WTC11 (cell line): ENCODE measurements around the gene ILKAP. TPM values are rescaled to one million over a fixed set of nuclear protein-coding genes. Genes with fewer than 3 reads are reported as not detected.

ENCODE experiments used
- ATAC-seq: fragments of 200-7000 bp; cut with Tn5 transposase; 2 replicates; pipeline ENCODE4 v1.10.0; 2021; ENCODE audit warnings: mild to moderate bottlenecking, moderate library complexity
- CTCF ChIA-PET: fragments of 300-600 bp; sonication (Branson Sonifier 250); formaldehyde crosslinking; loops from one replicate; lab custom pipeline; 2021; ENCODE audit warnings: antibody characterized with exemption; lab: Charles Lee
- POLR2A ChIA-PET: fragments of 350-600 bp; sonication (Branson Sonifier 250); formaldehyde crosslinking; loops from one replicate; lab custom pipeline; 2021; ENCODE audit warnings: antibody characterized with exemption; lab: Charles Lee
- DNase-seq: peaks from one replicate; pipeline ENCODE4 v3.0.0; 2021; ENCODE audit warnings: low spot score
- H3K27ac Mint-ChIP-seq: 2 replicates; pipeline ENCODE4 v1.8.0; 2021; ENCODE audit warnings: mixed read lengths
- H3K27me3 Mint-ChIP-seq: 2 replicates; pipeline ENCODE4 v1.8.0; 2021; ENCODE audit warnings: low read depth, mild to moderate bottlenecking, moderate library complexity, mixed read lengths
- H3K36me3 Mint-ChIP-seq: 2 replicates; pipeline ENCODE4 v1.8.0; 2021; ENCODE audit warnings: mixed read lengths
- H3K4me1 Mint-ChIP-seq: 2 replicates; pipeline ENCODE4 v1.8.0; 2022; ENCODE audit warnings: mixed read lengths
- H3K4me3 Mint-ChIP-seq: 2 replicates; pipeline ENCODE4 v1.8.0; 2021; ENCODE audit warnings: mild to moderate bottlenecking, moderate library complexity, mixed read lengths
- H3K9me3 Mint-ChIP-seq: 2 replicates; pipeline ENCODE4 v1.8.0; 2021; ENCODE audit warnings: mixed read lengths
- ATF1 ChIP-seq: sonication (generic); formaldehyde crosslinking; IDR thresholded peaks from 2 replicates; pipeline ENCODE4 v1.8.1; 2023; ENCODE audit warnings: mild to moderate bottlenecking, moderate library complexity, missing genetic modification reagents
- E2F1 ChIP-seq: sonication (generic); formaldehyde crosslinking; IDR thresholded peaks from 2 replicates; pipeline ENCODE4 v1.8.0; 2022; ENCODE audit warnings: mild to moderate bottlenecking, missing genetic modification reagents
- FOXP1 ChIP-seq: sonication (generic); formaldehyde crosslinking; IDR thresholded peaks from 2 replicates; pipeline ENCODE4 v1.8.0; 2022; ENCODE audit warnings: missing genetic modification reagents, mild to moderate bottlenecking, moderate library complexity, borderline replicate concordance
- GABPB1 ChIP-seq: sonication (generic); formaldehyde crosslinking; IDR thresholded peaks from 2 replicates; pipeline ENCODE4 v1.8.1; 2023; ENCODE audit warnings: mild to moderate bottlenecking, missing genetic modification reagents
- MAX ChIP-seq: sonication (generic); formaldehyde crosslinking; IDR thresholded peaks from 2 replicates; pipeline ENCODE4 v1.8.0; 2022; ENCODE audit warnings: mild to moderate bottlenecking, missing genetic modification reagents
- NR3C1 ChIP-seq: sonication (generic); formaldehyde crosslinking; conservative IDR thresholded peaks from 2 replicates; pipeline ENCODE4 v1.8.1; 2023; ENCODE audit warnings: low read depth, mild to moderate bottlenecking, missing genetic modification reagents
- PRRX2 ChIP-seq: fragments of 250-450 bp; sonication (Bioruptor Pico); IDR thresholded peaks from 2 replicates; pipeline ENCODE4 v1.8.0; 2021; ENCODE audit warnings: mild to moderate bottlenecking
- RELA ChIP-seq: sonication (generic); formaldehyde crosslinking; IDR thresholded peaks from 2 replicates; pipeline ENCODE4 v1.8.1; 2022; ENCODE audit warnings: missing genetic modification reagents, mild to moderate bottlenecking, borderline replicate concordance
- SMAD4 ChIP-seq: sonication (generic); formaldehyde crosslinking; IDR thresholded peaks from 2 replicates; pipeline ENCODE4 v1.8.0; 2022; ENCODE audit warnings: mild to moderate bottlenecking, missing genetic modification reagents
- TEAD4 ChIP-seq: sonication (generic); formaldehyde crosslinking; IDR thresholded peaks from 2 replicates; pipeline ENCODE4 v1.8.0; 2022; ENCODE audit warnings: mild to moderate bottlenecking, missing genetic modification reagents
- ZBTB21 ChIP-seq: sonication (generic); formaldehyde crosslinking; IDR thresholded peaks from 2 replicates; pipeline ENCODE4 v1.8.1; 2023; ENCODE audit warnings: mild to moderate bottlenecking, missing genetic modification reagents, borderline replicate concordance
- ZNF121 ChIP-seq: sonication (generic); formaldehyde crosslinking; IDR thresholded peaks from 2 replicates; pipeline ENCODE4 v1.8.0; 2023; ENCODE audit warnings: missing genetic modification reagents
- ZNF138 ChIP-seq: sonication (generic); formaldehyde crosslinking; conservative IDR thresholded peaks from 2 replicates; pipeline ENCODE4 v1.8.1; 2022; ENCODE audit warnings: mild to moderate bottlenecking, moderate library complexity, missing genetic modification reagents
- ZNF219 ChIP-seq: sonication (generic); formaldehyde crosslinking; IDR thresholded peaks from 2 replicates; pipeline ENCODE4 v1.8.0; 2023; ENCODE audit warnings: missing genetic modification reagents, mild to moderate bottlenecking, borderline replicate concordance
- ZNF263 ChIP-seq: sonication (generic); formaldehyde crosslinking; IDR thresholded peaks from 2 replicates; pipeline ENCODE4 v1.8.1; 2022; ENCODE audit warnings: low read depth, mild to moderate bottlenecking, moderate library complexity, missing genetic modification reagents
- ZNF416 ChIP-seq: fragments of 250-450 bp; sonication (Bioruptor Pico); IDR thresholded peaks from 2 replicates; pipeline ENCODE4 v1.9.0; 2021; ENCODE audit warnings: mild to moderate bottlenecking, inconsistent platforms
- ZNF532 ChIP-seq: fragments of 250-450 bp; sonication (Bioruptor Pico); IDR thresholded peaks from 2 replicates; pipeline ENCODE4 v1.9.0; 2021; ENCODE audit warnings: mild to moderate bottlenecking, borderline replicate concordance
- ZSCAN18 ChIP-seq: fragments of 250-450 bp; sonication (Bioruptor Pico); IDR thresholded peaks from 2 replicates; pipeline ENCODE4 v2.1.2; 2022; ENCODE audit warnings: mild to moderate bottlenecking, moderate library complexity
- total RNA-seq: library from RNA; stranded (reverse); gene quantifications from 3 replicates; pipeline ENCODE4 v1.2.3, GENCODE V29; 2021
- TF ChIP-seq, protein P1 (sequence below): sonication (generic); formaldehyde crosslinking; IDR thresholded peaks from 2 replicates; pipeline ENCODE4 v1.8.0; 2022; ENCODE audit warnings: missing genetic modification reagents
- TF ChIP-seq, protein P2 (sequence below): fragments of 200-600 bp; IDR thresholded peaks from 2 replicates; pipeline ENCODE4 v1.8.0; 2022; ENCODE audit warnings: antibody characterized with exemption

Gene ILKAP
- total RNA-seq, 1 experiment from 2014 or later, result 32.7 TPM

GRCh38 chr2:238244151-238244550 lies 40.7 kb upstream of the ILKAP start (continued):
- TF ChIP-seq ZSCAN18 (CRISPR knock-in tag) (no peak), TEAD4 (CRISPR knock-in tag) (no peak), E2F1 (no peak), ZNF263 (CRISPR knock-in tag) (no peak), NR3C1 (CRISPR knock-in tag) (no peak), ZBTB21 (CRISPR knock-in tag) (no peak)

GRCh38 chr2:238243496-238244076 lies 40.1 kb upstream of the ILKAP start:
- peaks cover 17% of the 10 kb centered on the region for H3K27me3 Mint-ChIP-seq
- H3K4me3 Mint-ChIP-seq, result no peak overlapping the region
- peaks cover 16% of the 10 kb centered on the region for H3K4me1 Mint-ChIP-seq
- CTCF ChIA-PET, result interaction anchor here (0.8 to 2.4 kb wide), 6 partner anchors 12 to 41 kb away, joined by 3 to 28 read pairs (median 6); no protein-coding TSS in a partner anchor
- no peaks in the 10 kb centered on the region for H3K9me3 Mint-ChIP-seq
- no peak for ATAC-seq
- no peak overlapping the region for H3K27ac Mint-ChIP-seq
- no peak for DNase-seq
- POLR2A ChIA-PET, result no interaction called here
- peaks cover 5% of the 10 kb centered on the region; the same call in 1 of the 2 replicates for H3K36me3 Mint-ChIP-seq
- TF ChIP-seq NR3C1 (CRISPR knock-in tag) (no peak), ZNF219 (no peak), RELA (CRISPR knock-in tag) (no peak), ATF1 (CRISPR knock-in tag) (no peak), E2F1 (no peak), ZNF121 (CRISPR knock-in tag) (no peak), ZNF532 (CRISPR knock-in tag) (no peak), FOXP1 (CRISPR knock-in tag) (no peak), ZNF138 (CRISPR knock-in tag) (no peak), GABPB1 (no peak), SMAD4 (CRISPR knock-in tag) (no peak), MAX (CRISPR knock-in tag) (no peak), ZNF416 (CRISPR knock-in tag) (no peak), PRRX2 (CRISPR knock-in tag) (no peak), TEAD4 (CRISPR knock-in tag) (no peak)
- TF ChIP-seq, protein P1, sequence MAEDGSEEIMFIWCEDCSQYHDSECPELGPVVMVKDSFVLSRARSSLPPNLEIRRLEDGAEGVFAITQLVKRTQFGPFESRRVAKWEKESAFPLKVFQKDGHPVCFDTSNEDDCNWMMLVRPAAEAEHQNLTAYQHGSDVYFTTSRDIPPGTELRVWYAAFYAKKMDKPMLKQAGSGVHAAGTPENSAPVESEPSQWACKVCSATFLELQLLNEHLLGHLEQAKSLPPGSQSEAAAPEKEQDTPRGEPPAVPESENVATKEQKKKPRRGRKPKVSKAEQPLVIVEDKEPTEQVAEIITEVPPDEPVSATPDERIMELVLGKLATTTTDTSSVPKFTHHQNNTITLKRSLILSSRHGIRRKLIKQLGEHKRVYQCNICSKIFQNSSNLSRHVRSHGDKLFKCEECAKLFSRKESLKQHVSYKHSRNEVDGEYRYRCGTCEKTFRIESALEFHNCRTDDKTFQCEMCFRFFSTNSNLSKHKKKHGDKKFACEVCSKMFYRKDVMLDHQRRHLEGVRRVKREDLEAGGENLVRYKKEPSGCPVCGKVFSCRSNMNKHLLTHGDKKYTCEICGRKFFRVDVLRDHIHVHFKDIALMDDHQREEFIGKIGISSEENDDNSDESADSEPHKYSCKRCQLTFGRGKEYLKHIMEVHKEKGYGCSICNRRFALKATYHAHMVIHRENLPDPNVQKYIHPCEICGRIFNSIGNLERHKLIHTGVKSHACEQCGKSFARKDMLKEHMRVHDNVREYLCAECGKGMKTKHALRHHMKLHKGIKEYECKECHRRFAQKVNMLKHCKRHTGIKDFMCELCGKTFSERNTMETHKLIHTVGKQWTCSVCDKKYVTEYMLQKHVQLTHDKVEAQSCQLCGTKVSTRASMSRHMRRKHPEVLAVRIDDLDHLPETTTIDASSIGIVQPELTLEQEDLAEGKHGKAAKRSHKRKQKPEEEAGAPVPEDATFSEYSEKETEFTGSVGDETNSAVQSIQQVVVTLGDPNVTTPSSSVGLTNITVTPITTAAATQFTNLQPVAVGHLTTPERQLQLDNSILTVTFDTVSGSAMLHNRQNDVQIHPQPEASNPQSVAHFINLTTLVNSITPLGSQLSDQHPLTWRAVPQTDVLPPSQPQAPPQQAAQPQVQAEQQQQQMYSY (CRISPR knock-in tag), result no peak
- TF ChIP-seq, protein P2, sequence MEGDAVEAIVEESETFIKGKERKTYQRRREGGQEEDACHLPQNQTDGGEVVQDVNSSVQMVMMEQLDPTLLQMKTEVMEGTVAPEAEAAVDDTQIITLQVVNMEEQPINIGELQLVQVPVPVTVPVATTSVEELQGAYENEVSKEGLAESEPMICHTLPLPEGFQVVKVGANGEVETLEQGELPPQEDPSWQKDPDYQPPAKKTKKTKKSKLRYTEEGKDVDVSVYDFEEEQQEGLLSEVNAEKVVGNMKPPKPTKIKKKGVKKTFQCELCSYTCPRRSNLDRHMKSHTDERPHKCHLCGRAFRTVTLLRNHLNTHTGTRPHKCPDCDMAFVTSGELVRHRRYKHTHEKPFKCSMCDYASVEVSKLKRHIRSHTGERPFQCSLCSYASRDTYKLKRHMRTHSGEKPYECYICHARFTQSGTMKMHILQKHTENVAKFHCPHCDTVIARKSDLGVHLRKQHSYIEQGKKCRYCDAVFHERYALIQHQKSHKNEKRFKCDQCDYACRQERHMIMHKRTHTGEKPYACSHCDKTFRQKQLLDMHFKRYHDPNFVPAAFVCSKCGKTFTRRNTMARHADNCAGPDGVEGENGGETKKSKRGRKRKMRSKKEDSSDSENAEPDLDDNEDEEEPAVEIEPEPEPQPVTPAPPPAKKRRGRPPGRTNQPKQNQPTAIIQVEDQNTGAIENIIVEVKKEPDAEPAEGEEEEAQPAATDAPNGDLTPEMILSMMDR, result no peak
